ENCODE results near the gene VPS26B. TPM values are rescaled to one million over a fixed set of nuclear protein-coding genes. Genes with fewer than 3 reads are reported as not detected.

VPS26B gene
- total RNA-seq, 1 experiment from 2014 or later, result 29.3 TPM

DNA sequence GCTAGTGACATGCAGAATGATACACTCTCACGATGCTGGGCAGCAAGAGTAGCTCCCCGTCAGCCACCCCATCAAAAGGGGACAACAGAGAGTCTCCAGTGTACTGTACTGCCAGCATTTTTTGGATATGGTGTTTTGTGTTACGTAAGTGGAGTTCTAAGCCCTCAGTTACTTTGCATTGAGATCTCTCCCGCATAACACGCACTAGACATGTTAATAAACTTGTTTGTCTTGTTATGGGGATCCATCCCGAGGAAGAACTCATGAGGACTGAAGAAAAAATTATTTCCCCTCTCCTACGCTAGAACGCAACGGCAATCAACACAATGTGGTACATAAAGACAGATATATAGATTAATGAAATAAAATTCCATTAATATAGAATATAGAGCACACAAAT is 24.9 kb upstream of the VPS26B start:
- Mint-ChIP-seq H3K27ac (peak overlapping the region; percentile 41; the same call in 1 of the 2 replicates), H3K4me1 (peaks cover 11% of the 10 kb centered on the region), H3K27me3 (ENCODE audit: low read depth) (no peaks in the 10 kb centered on the region), H3K9me3 (no peaks in the 10 kb centered on the region), H3K4me3 (no peak overlapping the region), H3K36me3 (peaks cover 72% of the 10 kb centered on the region)
- DNase-seq (ENCODE audit: low spot score), result no peak
- no peak for ATAC-seq
- TF ChIP-seq, protein P1, sequence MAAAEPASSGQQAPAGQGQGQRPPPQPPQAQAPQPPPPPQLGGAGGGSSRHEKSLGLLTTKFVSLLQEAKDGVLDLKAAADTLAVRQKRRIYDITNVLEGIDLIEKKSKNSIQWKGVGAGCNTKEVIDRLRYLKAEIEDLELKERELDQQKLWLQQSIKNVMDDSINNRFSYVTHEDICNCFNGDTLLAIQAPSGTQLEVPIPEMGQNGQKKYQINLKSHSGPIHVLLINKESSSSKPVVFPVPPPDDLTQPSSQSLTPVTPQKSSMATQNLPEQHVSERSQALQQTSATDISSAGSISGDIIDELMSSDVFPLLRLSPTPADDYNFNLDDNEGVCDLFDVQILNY (CRISPR knock-in tag; IDR thresholded peaks at IDR 0.05), result no peak
- TF ChIP-seq, protein P2, sequence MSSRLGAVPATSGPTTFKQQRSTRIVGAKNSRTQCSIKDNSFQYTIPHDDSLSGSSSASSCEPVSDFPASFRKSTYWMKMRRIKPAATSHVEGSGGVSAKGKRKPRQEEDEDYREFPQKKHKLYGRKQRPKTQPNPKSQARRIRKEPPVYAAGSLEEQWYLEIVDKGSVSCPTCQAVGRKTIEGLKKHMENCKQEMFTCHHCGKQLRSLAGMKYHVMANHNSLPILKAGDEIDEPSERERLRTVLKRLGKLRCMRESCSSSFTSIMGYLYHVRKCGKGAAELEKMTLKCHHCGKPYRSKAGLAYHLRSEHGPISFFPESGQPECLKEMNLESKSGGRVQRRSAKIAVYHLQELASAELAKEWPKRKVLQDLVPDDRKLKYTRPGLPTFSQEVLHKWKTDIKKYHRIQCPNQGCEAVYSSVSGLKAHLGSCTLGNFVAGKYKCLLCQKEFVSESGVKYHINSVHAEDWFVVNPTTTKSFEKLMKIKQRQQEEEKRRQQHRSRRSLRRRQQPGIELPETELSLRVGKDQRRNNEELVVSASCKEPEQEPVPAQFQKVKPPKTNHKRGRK (CRISPR knock-in tag; IDR thresholded peaks at IDR 0.05; ENCODE audit: borderline replicate concordance), result no peak
- TF ChIP-seq, protein P3, sequence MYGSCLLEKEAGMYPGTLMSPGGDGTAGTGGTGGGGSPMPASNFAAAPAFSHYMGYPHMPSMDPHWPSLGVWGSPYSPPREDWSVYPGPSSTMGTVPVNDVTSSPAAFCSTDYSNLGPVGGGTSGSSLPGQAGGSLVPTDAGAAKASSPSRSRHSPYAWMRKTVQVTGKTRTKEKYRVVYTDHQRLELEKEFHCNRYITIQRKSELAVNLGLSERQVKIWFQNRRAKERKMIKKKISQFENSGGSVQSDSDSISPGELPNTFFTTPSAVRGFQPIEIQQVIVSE (CRISPR knock-in tag; IDR thresholded peaks at IDR 0.05; ENCODE audit: borderline replicate concordance), result no peak
- TF ChIP-seq, protein P4, sequence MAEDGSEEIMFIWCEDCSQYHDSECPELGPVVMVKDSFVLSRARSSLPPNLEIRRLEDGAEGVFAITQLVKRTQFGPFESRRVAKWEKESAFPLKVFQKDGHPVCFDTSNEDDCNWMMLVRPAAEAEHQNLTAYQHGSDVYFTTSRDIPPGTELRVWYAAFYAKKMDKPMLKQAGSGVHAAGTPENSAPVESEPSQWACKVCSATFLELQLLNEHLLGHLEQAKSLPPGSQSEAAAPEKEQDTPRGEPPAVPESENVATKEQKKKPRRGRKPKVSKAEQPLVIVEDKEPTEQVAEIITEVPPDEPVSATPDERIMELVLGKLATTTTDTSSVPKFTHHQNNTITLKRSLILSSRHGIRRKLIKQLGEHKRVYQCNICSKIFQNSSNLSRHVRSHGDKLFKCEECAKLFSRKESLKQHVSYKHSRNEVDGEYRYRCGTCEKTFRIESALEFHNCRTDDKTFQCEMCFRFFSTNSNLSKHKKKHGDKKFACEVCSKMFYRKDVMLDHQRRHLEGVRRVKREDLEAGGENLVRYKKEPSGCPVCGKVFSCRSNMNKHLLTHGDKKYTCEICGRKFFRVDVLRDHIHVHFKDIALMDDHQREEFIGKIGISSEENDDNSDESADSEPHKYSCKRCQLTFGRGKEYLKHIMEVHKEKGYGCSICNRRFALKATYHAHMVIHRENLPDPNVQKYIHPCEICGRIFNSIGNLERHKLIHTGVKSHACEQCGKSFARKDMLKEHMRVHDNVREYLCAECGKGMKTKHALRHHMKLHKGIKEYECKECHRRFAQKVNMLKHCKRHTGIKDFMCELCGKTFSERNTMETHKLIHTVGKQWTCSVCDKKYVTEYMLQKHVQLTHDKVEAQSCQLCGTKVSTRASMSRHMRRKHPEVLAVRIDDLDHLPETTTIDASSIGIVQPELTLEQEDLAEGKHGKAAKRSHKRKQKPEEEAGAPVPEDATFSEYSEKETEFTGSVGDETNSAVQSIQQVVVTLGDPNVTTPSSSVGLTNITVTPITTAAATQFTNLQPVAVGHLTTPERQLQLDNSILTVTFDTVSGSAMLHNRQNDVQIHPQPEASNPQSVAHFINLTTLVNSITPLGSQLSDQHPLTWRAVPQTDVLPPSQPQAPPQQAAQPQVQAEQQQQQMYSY (CRISPR knock-in tag; IDR thresholded peaks at IDR 0.05), result no peak
- TF ChIP-seq, protein P5, sequence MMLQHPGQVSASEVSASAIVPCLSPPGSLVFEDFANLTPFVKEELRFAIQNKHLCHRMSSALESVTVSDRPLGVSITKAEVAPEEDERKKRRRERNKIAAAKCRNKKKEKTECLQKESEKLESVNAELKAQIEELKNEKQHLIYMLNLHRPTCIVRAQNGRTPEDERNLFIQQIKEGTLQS (CRISPR knock-in tag; conservative IDR thresholded peaks at IDR 0.05), result no peak
- TF ChIP-seq, protein P6, sequence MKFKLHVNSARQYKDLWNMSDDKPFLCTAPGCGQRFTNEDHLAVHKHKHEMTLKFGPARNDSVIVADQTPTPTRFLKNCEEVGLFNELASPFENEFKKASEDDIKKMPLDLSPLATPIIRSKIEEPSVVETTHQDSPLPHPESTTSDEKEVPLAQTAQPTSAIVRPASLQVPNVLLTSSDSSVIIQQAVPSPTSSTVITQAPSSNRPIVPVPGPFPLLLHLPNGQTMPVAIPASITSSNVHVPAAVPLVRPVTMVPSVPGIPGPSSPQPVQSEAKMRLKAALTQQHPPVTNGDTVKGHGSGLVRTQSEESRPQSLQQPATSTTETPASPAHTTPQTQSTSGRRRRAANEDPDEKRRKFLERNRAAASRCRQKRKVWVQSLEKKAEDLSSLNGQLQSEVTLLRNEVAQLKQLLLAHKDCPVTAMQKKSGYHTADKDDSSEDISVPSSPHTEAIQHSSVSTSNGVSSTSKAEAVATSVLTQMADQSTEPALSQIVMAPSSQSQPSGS (CRISPR knock-in tag; IDR thresholded peaks at IDR 0.05; ENCODE audit: borderline replicate concordance, low read depth), result no peak
- TF ChIP-seq, protein P7, sequence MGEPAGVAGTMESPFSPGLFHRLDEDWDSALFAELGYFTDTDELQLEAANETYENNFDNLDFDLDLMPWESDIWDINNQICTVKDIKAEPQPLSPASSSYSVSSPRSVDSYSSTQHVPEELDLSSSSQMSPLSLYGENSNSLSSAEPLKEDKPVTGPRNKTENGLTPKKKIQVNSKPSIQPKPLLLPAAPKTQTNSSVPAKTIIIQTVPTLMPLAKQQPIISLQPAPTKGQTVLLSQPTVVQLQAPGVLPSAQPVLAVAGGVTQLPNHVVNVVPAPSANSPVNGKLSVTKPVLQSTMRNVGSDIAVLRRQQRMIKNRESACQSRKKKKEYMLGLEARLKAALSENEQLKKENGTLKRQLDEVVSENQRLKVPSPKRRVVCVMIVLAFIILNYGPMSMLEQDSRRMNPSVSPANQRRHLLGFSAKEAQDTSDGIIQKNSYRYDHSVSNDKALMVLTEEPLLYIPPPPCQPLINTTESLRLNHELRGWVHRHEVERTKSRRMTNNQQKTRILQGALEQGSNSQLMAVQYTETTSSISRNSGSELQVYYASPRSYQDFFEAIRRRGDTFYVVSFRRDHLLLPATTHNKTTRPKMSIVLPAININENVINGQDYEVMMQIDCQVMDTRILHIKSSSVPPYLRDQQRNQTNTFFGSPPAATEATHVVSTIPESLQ (CRISPR knock-in tag; IDR thresholded peaks at IDR 0.05), result no peak
- no peak for TF ChIP-seq ZNF416 (CRISPR knock-in tag; IDR thresholded peaks at IDR 0.05)
- CTCF ChIA-PET, result interaction anchor here (0.5 kb wide), 1 partner anchor 8 kb away, joined by 3 read pairs; no protein-coding TSS in a partner anchor
- POLR2A ChIA-PET, result no interaction called here

DNA sequence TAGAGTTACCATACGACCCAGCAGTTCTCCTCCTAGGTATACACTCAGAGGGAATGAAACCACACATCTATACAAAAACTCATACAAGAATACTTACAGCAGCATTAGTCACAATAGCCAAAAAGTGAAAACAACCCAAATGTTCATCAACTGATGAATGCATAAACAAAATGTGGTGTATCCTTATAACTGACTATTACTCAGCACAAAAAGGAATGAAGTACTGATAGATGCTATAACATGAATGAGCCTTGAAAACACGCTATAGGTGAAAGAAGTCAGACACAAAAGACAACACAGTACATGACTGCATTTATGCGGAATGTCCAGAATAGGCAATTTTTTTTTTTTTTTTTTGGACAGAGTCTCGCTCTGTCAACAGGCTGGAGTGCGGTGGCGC is 23.8 kb upstream of the VPS26B start:
- CTCF ChIA-PET, result interaction anchor here (0.7 kb wide), 1 partner anchor 20 kb away, joined by 3 read pairs; no protein-coding TSS in a partner anchor
- TF ChIP-seq, protein P8, sequence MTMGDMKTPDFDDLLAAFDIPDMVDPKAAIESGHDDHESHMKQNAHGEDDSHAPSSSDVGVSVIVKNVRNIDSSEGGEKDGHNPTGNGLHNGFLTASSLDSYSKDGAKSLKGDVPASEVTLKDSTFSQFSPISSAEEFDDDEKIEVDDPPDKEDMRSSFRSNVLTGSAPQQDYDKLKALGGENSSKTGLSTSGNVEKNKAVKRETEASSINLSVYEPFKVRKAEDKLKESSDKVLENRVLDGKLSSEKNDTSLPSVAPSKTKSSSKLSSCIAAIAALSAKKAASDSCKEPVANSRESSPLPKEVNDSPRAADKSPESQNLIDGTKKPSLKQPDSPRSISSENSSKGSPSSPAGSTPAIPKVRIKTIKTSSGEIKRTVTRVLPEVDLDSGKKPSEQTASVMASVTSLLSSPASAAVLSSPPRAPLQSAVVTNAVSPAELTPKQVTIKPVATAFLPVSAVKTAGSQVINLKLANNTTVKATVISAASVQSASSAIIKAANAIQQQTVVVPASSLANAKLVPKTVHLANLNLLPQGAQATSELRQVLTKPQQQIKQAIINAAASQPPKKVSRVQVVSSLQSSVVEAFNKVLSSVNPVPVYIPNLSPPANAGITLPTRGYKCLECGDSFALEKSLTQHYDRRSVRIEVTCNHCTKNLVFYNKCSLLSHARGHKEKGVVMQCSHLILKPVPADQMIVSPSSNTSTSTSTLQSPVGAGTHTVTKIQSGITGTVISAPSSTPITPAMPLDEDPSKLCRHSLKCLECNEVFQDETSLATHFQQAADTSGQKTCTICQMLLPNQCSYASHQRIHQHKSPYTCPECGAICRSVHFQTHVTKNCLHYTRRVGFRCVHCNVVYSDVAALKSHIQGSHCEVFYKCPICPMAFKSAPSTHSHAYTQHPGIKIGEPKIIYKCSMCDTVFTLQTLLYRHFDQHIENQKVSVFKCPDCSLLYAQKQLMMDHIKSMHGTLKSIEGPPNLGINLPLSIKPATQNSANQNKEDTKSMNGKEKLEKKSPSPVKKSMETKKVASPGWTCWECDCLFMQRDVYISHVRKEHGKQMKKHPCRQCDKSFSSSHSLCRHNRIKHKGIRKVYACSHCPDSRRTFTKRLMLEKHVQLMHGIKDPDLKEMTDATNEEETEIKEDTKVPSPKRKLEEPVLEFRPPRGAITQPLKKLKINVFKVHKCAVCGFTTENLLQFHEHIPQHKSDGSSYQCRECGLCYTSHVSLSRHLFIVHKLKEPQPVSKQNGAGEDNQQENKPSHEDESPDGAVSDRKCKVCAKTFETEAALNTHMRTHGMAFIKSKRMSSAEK (CRISPR knock-in tag; IDR thresholded peaks at IDR 0.05; ENCODE audit: borderline replicate concordance), result no peak
- TF ChIP-seq NFE2L1 (CRISPR knock-in tag; IDR thresholded peaks at IDR 0.05) (no peak), TCF7 (CRISPR knock-in tag; IDR thresholded peaks at IDR 0.05; ENCODE audit: low read depth) (no peak)
- TF ChIP-seq, protein P9, sequence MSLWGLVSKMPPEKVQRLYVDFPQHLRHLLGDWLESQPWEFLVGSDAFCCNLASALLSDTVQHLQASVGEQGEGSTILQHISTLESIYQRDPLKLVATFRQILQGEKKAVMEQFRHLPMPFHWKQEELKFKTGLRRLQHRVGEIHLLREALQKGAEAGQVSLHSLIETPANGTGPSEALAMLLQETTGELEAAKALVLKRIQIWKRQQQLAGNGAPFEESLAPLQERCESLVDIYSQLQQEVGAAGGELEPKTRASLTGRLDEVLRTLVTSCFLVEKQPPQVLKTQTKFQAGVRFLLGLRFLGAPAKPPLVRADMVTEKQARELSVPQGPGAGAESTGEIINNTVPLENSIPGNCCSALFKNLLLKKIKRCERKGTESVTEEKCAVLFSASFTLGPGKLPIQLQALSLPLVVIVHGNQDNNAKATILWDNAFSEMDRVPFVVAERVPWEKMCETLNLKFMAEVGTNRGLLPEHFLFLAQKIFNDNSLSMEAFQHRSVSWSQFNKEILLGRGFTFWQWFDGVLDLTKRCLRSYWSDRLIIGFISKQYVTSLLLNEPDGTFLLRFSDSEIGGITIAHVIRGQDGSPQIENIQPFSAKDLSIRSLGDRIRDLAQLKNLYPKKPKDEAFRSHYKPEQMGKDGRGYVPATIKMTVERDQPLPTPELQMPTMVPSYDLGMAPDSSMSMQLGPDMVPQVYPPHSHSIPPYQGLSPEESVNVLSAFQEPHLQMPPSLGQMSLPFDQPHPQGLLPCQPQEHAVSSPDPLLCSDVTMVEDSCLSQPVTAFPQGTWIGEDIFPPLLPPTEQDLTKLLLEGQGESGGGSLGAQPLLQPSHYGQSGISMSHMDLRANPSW (CRISPR knock-in tag; conservative IDR thresholded peaks at IDR 0.05; ENCODE audit: low read depth), result no peak

More for the DNA sequence above, 23.8 kb upstream of the VPS26B start:
- Mint-ChIP-seq H3K27me3 (ENCODE audit: low read depth) (no peaks in the 10 kb centered on the region), H3K4me3 (no peak overlapping the region), H3K9me3 (no peaks in the 10 kb centered on the region), H3K27ac (no peak overlapping the region), H3K36me3 (peaks cover 76% of the 10 kb centered on the region), H3K4me1 (peaks cover 11% of the 10 kb centered on the region)
- ATAC-seq (no peak), DNase-seq (ENCODE audit: low spot score) (no peak)
- POLR2A ChIA-PET, result no interaction called here
